HEK293 (cell line): ENCODE data around the gene EXOC8.

Source experiments
- CTCF ChIA-PET: fragments of 350-600 bp; formaldehyde crosslinking; extraction: SDS; loops from one replicate; lab custom pipeline; 2021; ENCODE audit warnings: antibody characterized with exemption; lab: Yijun Ruan, JAX
- POLR2A ChIA-PET: fragments of 300-600 bp; formaldehyde crosslinking; extraction: SDS; loops from one replicate; lab custom pipeline; 2020; ENCODE audit warnings: antibody characterized with exemption, inconsistent platforms; lab: Yijun Ruan, JAX
- H3K27ac ChIP-seq: fragments of 200-500 bp; sonication (Bioruptor generic); 2 replicates; pipeline ENCODE4 v1.5.1; 2014; ENCODE audit warnings: low read depth, low read length, control low read depth, inconsistent platforms; ENCODE audit errors: extremely low read depth
- H3K36me3 ChIP-seq, 2 experiments: fragments of 200-500 bp in 1 of 2; sonication (Bioruptor generic) in 1 of 2; 1 replicate in 1 of 2; 2 replicates in 1 of 2; pipeline ENCODE4 v1.5.1; 2014 to 2017; ENCODE audit warnings: inconsistent platforms in 2 of 2, low read length in 2 of 2; ENCODE audit not compliant: control insufficient read depth in 2 of 2, insufficient read depth in 1 of 2
- H3K4me1 ChIP-seq: fragments of 200-500 bp; sonication (Bioruptor generic); 2 replicates; pipeline ENCODE4 v1.5.1; 2014; ENCODE audit warnings: mild to moderate bottlenecking, low read length, inconsistent platforms; ENCODE audit not compliant: control insufficient read depth, insufficient read depth
- H3K4me3 ChIP-seq: 2 replicates; pipeline ENCODE4 v1.5.1; 2011; ENCODE audit warnings: low read depth, mild to moderate bottlenecking, control low read depth, low read length, moderate library complexity
- H3K9me3 ChIP-seq: fragments of 200-500 bp; sonication (Bioruptor generic); 2 replicates; pipeline ENCODE4 v1.5.1; 2014; ENCODE audit warnings: low read depth, low read length, inconsistent platforms; ENCODE audit not compliant: control insufficient read depth, insufficient read depth
- FEZF1 ChIP-seq: fragments of 450-650 bp; formaldehyde crosslinking; IDR thresholded peaks from 2 replicates; pipeline ENCODE4 v1.5.1; 2016; ENCODE audit warnings: missing biosample characterization, missing genetic modification characterization
- GFI1B ChIP-seq: fragments of 450-650 bp; formaldehyde crosslinking; IDR thresholded peaks from 2 replicates; pipeline ENCODE4 v1.5.1; 2016; ENCODE audit warnings: missing biosample characterization, missing genetic modification characterization
- PRDM10 ChIP-seq: fragments of 450-650 bp; formaldehyde crosslinking; IDR thresholded peaks from 2 replicates; pipeline ENCODE4 v1.5.1; 2016; ENCODE audit warnings: missing biosample characterization, missing genetic modification characterization
- SCRT1 ChIP-seq: fragments of 450-650 bp; formaldehyde crosslinking; IDR thresholded peaks from 2 replicates; pipeline ENCODE4 v1.5.1; 2016; ENCODE audit warnings: missing biosample characterization, missing genetic modification characterization, borderline replicate concordance
- ZNF114 ChIP-seq: fragments of 450-650 bp; formaldehyde crosslinking; IDR thresholded peaks from 2 replicates; pipeline ENCODE4 v1.5.0; 2017; ENCODE audit warnings: missing biosample characterization, missing genetic modification characterization
- ZNF146 ChIP-seq: fragments of 450-650 bp; formaldehyde crosslinking; IDR thresholded peaks from 2 replicates; pipeline ENCODE4 v1.5.1; 2016; ENCODE audit warnings: missing biosample characterization, missing genetic modification characterization
- ZNF155 ChIP-seq: fragments of 450-650 bp; formaldehyde crosslinking; IDR thresholded peaks from 2 replicates; pipeline ENCODE4 v1.5.1; 2016; ENCODE audit warnings: missing biosample characterization, missing genetic modification characterization
- ZNF211 ChIP-seq: fragments of 450-650 bp; formaldehyde crosslinking; IDR thresholded peaks from 2 replicates; pipeline ENCODE4 v1.5.1; 2016; ENCODE audit warnings: low read depth, missing biosample characterization, missing genetic modification characterization
- ZNF214 ChIP-seq: fragments of 450-650 bp; formaldehyde crosslinking; IDR thresholded peaks from 2 replicates; pipeline ENCODE4 v1.5.1; 2017; ENCODE audit warnings: missing biosample characterization, mild to moderate bottlenecking, missing genetic modification characterization, borderline replicate concordance
- ZNF530 ChIP-seq: fragments of 450-650 bp; formaldehyde crosslinking; IDR thresholded peaks from 2 replicates; pipeline ENCODE4 v1.5.1; 2016; ENCODE audit warnings: low read depth, missing biosample characterization, missing genetic modification characterization
- ZNF664 ChIP-seq: fragments of 450-650 bp; formaldehyde crosslinking; IDR thresholded peaks from 2 replicates; pipeline ENCODE4 v1.5.1; 2016; ENCODE audit warnings: missing biosample characterization, missing genetic modification characterization
- ZNF707 ChIP-seq: fragments of 450-650 bp; formaldehyde crosslinking; IDR thresholded peaks from 2 replicates; pipeline ENCODE4 v1.5.1; 2016; ENCODE audit warnings: missing biosample characterization, missing genetic modification characterization
- TF ChIP-seq, protein P1 (sequence below): fragments of 450-650 bp; formaldehyde crosslinking; IDR thresholded peaks from 2 replicates; pipeline ENCODE4 v1.5.1; 2016; ENCODE audit warnings: missing biosample characterization, missing genetic modification characterization, borderline replicate concordance
- TF ChIP-seq, protein P2 (sequence below): fragments of 450-650 bp; formaldehyde crosslinking; IDR thresholded peaks from 2 replicates; pipeline ENCODE4 v1.5.1; 2016; ENCODE audit warnings: missing biosample characterization, missing genetic modification characterization

Gene EXOC8

GRCh38 chr1:231355171-231355570, 17.5 kb upstream of the EXOC8 start:
- ChIA-PET CTCF (interaction anchor here (0.7 to 1.4 kb wide), 4 partner anchors 17 to 235 kb away, joined by 3 to 4 read pairs (median 3); partner anchors contain the start of genes EXOC8 and SPRTN), POLR2A (interaction anchor here (0.6 to 1.6 kb wide), 2 partner anchors 17 to 63 kb away, joined by 3 to 6 read pairs; partner anchors contain the start of genes EXOC8 and SPRTN)
- TF ChIP-seq ZNF530 (tag by site-specific recombination): no peak
- TF ChIP-seq SCRT1 (tag by site-specific recombination): no peak
- no peak for TF ChIP-seq ZNF664 (tag by site-specific recombination)
- TF ChIP-seq, protein P1, sequence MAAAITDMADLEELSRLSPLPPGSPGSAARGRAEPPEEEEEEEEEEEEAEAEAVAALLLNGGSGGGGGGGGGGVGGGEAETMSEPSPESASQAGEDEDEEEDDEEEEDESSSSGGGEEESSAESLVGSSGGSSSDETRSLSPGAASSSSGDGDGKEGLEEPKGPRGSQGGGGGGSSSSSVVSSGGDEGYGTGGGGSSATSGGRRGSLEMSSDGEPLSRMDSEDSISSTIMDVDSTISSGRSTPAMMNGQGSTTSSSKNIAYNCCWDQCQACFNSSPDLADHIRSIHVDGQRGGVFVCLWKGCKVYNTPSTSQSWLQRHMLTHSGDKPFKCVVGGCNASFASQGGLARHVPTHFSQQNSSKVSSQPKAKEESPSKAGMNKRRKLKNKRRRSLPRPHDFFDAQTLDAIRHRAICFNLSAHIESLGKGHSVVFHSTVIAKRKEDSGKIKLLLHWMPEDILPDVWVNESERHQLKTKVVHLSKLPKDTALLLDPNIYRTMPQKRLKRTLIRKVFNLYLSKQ: no peak
- TF ChIP-seq FEZF1 (tag by site-specific recombination): no peak
- no peak for TF ChIP-seq ZNF146 (tag by site-specific recombination)
- no peak for TF ChIP-seq ZNF707 (tag by site-specific recombination)
- TF ChIP-seq ZNF114 (tag by site-specific recombination): no peak
- TF ChIP-seq GFI1B (tag by site-specific recombination): no peak
- TF ChIP-seq ZNF155: no peak
- TF ChIP-seq ZNF211 (tag by site-specific recombination): no peak
- TF ChIP-seq, protein P2, sequence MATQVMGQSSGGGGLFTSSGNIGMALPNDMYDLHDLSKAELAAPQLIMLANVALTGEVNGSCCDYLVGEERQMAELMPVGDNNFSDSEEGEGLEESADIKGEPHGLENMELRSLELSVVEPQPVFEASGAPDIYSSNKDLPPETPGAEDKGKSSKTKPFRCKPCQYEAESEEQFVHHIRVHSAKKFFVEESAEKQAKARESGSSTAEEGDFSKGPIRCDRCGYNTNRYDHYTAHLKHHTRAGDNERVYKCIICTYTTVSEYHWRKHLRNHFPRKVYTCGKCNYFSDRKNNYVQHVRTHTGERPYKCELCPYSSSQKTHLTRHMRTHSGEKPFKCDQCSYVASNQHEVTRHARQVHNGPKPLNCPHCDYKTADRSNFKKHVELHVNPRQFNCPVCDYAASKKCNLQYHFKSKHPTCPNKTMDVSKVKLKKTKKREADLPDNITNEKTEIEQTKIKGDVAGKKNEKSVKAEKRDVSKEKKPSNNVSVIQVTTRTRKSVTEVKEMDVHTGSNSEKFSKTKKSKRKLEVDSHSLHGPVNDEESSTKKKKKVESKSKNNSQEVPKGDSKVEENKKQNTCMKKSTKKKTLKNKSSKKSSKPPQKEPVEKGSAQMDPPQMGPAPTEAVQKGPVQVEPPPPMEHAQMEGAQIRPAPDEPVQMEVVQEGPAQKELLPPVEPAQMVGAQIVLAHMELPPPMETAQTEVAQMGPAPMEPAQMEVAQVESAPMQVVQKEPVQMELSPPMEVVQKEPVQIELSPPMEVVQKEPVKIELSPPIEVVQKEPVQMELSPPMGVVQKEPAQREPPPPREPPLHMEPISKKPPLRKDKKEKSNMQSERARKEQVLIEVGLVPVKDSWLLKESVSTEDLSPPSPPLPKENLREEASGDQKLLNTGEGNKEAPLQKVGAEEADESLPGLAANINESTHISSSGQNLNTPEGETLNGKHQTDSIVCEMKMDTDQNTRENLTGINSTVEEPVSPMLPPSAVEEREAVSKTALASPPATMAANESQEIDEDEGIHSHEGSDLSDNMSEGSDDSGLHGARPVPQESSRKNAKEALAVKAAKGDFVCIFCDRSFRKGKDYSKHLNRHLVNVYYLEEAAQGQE (tag by site-specific recombination): no peak
- no peak overlapping the region for H3K27ac ChIP-seq
- H3K9me3 ChIP-seq: no peaks in the 10 kb centered on the region
- peaks cover 26 to 44% of the 10 kb centered on the region in 2 experiments for H3K36me3 ChIP-seq
- 0 out of 2 replicates have a peak, but pooled peaks cover 3% of the 10 kb centered on the region for H3K4me1 ChIP-seq
- H3K4me3 ChIP-seq: no peak overlapping the region

DNA sequence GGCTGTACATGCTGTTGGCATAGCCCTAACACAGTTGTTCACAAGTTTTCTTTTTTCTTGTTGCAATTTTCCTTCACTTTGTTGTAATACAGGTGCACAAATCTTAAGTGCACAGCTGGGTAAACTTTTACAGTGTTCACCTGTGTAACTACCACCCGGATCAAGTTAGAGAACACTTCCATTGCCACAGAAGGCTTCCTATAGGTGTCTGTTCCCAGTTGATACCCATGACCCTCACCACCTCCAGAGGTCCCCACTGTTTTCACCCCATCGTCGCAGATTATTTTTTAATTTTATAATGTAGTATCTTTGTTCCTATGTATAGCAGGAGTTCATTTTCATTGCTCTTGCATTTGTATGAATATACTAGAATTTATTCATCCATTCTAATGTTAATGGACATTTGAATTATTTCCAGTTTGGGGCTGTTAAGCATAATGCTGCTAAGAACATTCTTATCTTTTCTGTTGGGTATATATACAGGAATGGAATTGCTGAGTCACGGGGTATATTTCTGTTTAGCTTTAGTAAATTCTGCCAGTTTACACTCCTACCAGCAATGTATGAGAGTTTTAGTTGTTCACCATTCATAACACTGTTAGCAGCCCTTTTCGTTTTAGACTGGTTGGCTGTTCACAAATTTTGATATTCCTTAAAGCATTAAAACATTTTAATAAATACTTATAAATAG, 16.8 kb upstream of the EXOC8 start:
- Histone ChIP-seq H3K36me3 (peaks cover 31 to 48% of the 10 kb centered on the region in 2 experiments), H3K4me1 (0 out of 2 replicates have a peak, but pooled peaks cover 3% of the 10 kb centered on the region), H3K27ac (no peak overlapping the region), H3K9me3 (no peaks in the 10 kb centered on the region), H3K4me3 (no peak overlapping the region)
- ChIA-PET POLR2A (interaction anchor here (0.6 to 1.6 kb wide), 2 partner anchors 17 to 64 kb away, joined by 3 to 6 read pairs; partner anchors contain the start of genes EXOC8 and SPRTN), CTCF (interaction anchor here (0.7 to 1.0 kb wide), 4 partner anchors 9 to 203 kb away, joined by 3 to 4 read pairs (median 4); partner anchors contain the start of genes EXOC8 and SPRTN)
- no peak for TF ChIP-seq PRDM10 (tag by site-specific recombination)
- no peak for TF ChIP-seq ZNF214 (tag by site-specific recombination)
